HepG2 (cell line): Measurements from ENCODE around the gene GPS2. TPM values are rescaled to one million over a fixed set of nuclear protein-coding genes. Genes with fewer than 3 reads are reported as not detected.
A peak's percentile ranks its signal among the peaks of the same experiment; 100 is the strongest.

Source experiments
- ATF3 ChIP-seq: sonication (generic); formaldehyde crosslinking; IDR thresholded peaks from 2 replicates; pipeline ENCODE4 v1.4.0; 2020; ENCODE audit warnings: missing genetic modification reagents
- ATF5 ChIP-seq: sonication (generic); formaldehyde crosslinking; IDR thresholded peaks from 2 replicates; pipeline ENCODE4 v1.4.0; 2020; ENCODE audit warnings: mild to moderate bottlenecking, low read depth, missing genetic modification reagents
- CBFB ChIP-seq: sonication (generic); formaldehyde crosslinking; IDR thresholded peaks from 2 replicates; pipeline ENCODE4 v1.4.0; 2020; ENCODE audit warnings: missing genetic modification reagents
- GZF1 ChIP-seq: sonication (generic); formaldehyde crosslinking; IDR thresholded peaks from 2 replicates; pipeline ENCODE4 v1.5.1; 2020; ENCODE audit warnings: mild to moderate bottlenecking, missing genetic modification reagents
- KDM1A ChIP-seq: IDR thresholded peaks from 2 replicates; pipeline ENCODE4 v1.6.1; 2016; ENCODE audit warnings: missing compliant biosample characterization
- NFIB ChIP-seq: sonication (generic); formaldehyde crosslinking; IDR thresholded peaks from 2 replicates; pipeline ENCODE4 v1.9.0; 2021; ENCODE audit warnings: missing genetic modification reagents, mild to moderate bottlenecking, borderline replicate concordance
- SKIL ChIP-seq: sonication (generic); formaldehyde crosslinking; IDR thresholded peaks from 2 replicates; pipeline ENCODE4 v1.8.0; 2022; ENCODE audit warnings: missing genetic modification reagents, mild to moderate bottlenecking, moderate library complexity, borderline replicate concordance
- SNAPC4 ChIP-seq: sonication (generic); formaldehyde crosslinking; IDR thresholded peaks from 2 replicates; pipeline ENCODE4 v1.4.0; 2020; ENCODE audit warnings: mild to moderate bottlenecking, missing genetic modification reagents
- STAG1 ChIP-seq: sonication (generic); formaldehyde crosslinking; IDR thresholded peaks from 2 replicates; pipeline ENCODE4 v1.4.0; 2020; ENCODE audit warnings: missing genetic modification reagents
- ZBTB7A ChIP-seq: sonication (generic); formaldehyde crosslinking; IDR thresholded peaks from 2 replicates; pipeline ENCODE4 v1.8.0; 2022; ENCODE audit warnings: mild to moderate bottlenecking, missing genetic modification reagents
- ZFP36L2 ChIP-seq: sonication (generic); formaldehyde crosslinking; IDR thresholded peaks from 2 replicates; pipeline ENCODE4 v1.4.0; 2020; ENCODE audit warnings: missing genetic modification reagents
- ZKSCAN8 ChIP-seq: IDR thresholded peaks from 2 replicates; pipeline ENCODE4 v1.6.1; 2016; ENCODE audit warnings: borderline replicate concordance, missing genetic modification reagents, missing compliant biosample characterization
- ZNF337 ChIP-seq: sonication (generic); formaldehyde crosslinking; IDR thresholded peaks from 2 replicates; pipeline ENCODE4 v1.5.1; 2020; ENCODE audit warnings: missing genetic modification reagents, low read depth, mild to moderate bottlenecking, borderline replicate concordance
- ZNF670 ChIP-seq: sonication (generic); formaldehyde crosslinking; IDR thresholded peaks from 2 replicates; pipeline ENCODE4 v1.8.0; 2022; ENCODE audit warnings: mild to moderate bottlenecking, missing genetic modification reagents, borderline replicate concordance
- ZXDC ChIP-seq: sonication (generic); formaldehyde crosslinking; IDR thresholded peaks from 2 replicates; pipeline ENCODE4 v1.5.0; 2020; ENCODE audit warnings: mild to moderate bottlenecking, missing genetic modification reagents
- polyA plus RNA-seq, 8 experiments: library from polyadenylated mRNA; depleted of rRNA in 3 of 8; stranded (reverse) in 7 of 8; unstranded in 1 of 8; fragments of >200 nt; fragmentation: Illumina TruSeq in 4 of 8; extraction: Trizol in 4 of 8; gene quantifications; 2 replicates each; pipeline versions ENCODE4 v1.2.1 to v1.2.3, GENCODE V29; 2011 to 2016; ENCODE audit warnings: low read depth in 4 of 8, missing spikeins in 1 of 8, mixed read lengths in 1 of 8; ENCODE audit not compliant: insufficient read depth in 1 of 8
- total RNA-seq, 5 experiments: library from RNA; depleted of rRNA; stranded (reverse); fragments of >200 nt; fragmentation: Illumina TruSeq; extraction: Trizol; gene quantifications; 2 replicates each; pipeline ENCODE4 v1.2.3, GENCODE V29; 2016; ENCODE audit warnings: low read depth in 1 of 5

GPS2 gene
- total and polyA plus RNA-seq, 2 of the 13 experiments (the other 11 are each of a cell fraction or from before 2014, with no cell fraction given) = 58.0 to 59.4 TPM

GRCh38 chr17:7314719-7315569, at the start of gene GPS2 (continued):
- TF ChIP-seq SKIL (peak; percentile 52; the same call in 1 of the 2 replicates), ZNF337 (CRISPR knock-in tag) (no peak), GZF1 (CRISPR knock-in tag) (no peak), CBFB (peak; percentile 87), STAG1 (CRISPR knock-in tag) (peak; percentile 19; the same call in 1 of the 2 replicates), NFIB (no peak), ATF5 (CRISPR knock-in tag) (no peak), ZKSCAN8 (CRISPR knock-in tag) (0 out of 2 replicates have a peak, but pooled peaks have one; percentile 53), ZFP36L2 (no peak), ZXDC (CRISPR knock-in tag) (no peak), KDM1A (CRISPR knock-in tag) (no peak), ZNF670 (CRISPR knock-in tag) (peak; percentile 80; the same call in 1 of the 2 replicates), ATF3 (peak; percentile 27; the same call in 1 of the 2 replicates), ZBTB7A (no peak), SNAPC4 (CRISPR knock-in tag) (0 out of 2 replicates have a peak, but pooled peaks have one; percentile 29)
